GM12875 (cell line): ENCODE measurements around the gene SNPH.

Experiments
- H3K4me3 ChIP-seq: one replicate; pipeline ENCODE4 v1.5.1; 2011; ENCODE audit warnings: low read depth, low read length, control low read depth
- CTCF ChIP-seq: IDR thresholded peaks from 2 replicates; pipeline ENCODE4 v1.5.1; 2011; ENCODE audit warnings: low read depth, mild to moderate bottlenecking, control low read depth, inconsistent platforms, low read length, moderate library complexity, borderline replicate concordance; ENCODE audit not compliant: insufficient read depth

SNPH gene

GRCh38 chr20:1310071-1310470 is 44.0 kb downstream of the SNPH start:
- H3K4me3 ChIP-seq, result no peak overlapping the region
- TF ChIP-seq CTCF, result no peak

DNA sequence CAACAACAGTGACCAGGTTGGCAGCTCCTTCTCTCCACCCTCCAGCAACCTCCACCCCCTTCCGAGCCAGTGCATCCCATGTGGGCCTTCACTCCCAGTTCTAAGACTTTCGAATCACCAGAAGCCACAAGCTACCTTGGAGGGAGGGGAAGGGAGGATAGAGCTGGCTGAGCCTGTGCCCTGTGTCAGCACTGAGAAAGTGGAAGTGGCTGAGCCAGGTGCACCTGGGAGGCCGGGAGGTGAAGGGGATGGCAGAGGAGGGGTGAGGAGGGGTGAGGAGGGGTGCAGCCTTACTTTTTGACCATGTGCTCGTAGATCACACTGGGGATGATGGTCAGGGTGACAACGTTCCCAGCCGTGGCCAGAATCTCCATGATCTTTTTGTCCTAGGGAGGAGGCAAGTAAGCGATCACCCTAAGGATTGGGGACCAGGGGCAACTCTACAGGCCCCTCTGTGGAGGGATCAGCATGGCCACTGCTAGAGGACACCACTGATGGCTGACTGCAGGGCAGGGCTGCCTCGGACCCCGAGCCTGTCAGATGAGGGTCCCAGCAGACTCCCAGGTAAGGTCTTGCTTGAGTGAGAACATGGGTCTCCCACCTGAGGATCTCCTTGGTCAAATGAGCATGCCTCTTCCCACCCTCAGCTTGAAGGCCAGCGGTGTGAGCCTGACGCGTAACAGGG is 44.6 kb downstream of the SNPH start:
- no peak for TF ChIP-seq CTCF
- H3K4me3 ChIP-seq, result no peak overlapping the region

DNA sequence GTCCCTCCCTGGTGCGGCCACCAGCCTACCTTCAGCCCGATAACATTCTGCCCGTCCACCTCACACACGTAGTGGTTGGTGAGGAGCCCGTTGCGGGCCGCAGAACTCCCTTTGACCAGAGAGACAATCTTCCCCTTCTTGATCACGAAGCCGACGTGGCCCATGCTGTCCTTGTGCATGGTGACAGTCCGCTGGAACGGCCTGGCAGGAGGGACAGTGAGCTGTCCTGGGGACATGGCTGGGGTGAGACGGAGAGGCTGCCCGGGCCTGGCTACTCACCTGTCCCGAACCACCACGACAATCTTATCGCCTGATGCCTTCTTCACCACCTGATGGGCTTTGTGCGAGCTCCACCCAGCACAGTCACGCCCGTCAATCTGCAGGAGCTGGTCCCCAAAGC is 46.2 kb downstream of the SNPH start:
- no peak for TF ChIP-seq CTCF
- H3K4me3 ChIP-seq, result no peak overlapping the region

DNA sequence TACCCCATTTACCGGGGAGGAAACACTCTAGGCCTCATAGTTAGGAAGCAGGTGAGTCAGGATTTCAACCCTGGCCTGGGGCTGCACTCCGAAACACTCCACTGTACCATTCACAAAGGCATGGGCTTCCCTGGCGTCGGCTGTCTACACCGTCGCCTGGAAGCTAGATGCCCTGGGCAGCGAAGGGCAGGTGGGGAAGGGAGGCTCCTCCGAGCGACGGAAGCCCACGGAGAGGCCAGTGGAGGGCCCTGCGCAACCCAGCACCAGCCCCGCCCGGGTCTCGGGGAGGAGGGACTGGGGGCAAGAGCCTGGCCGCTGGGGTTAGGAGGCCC is 46.8 kb downstream of the SNPH start:
- H3K4me3 ChIP-seq, result no peak overlapping the region
- no peak for TF ChIP-seq CTCF

- TF ChIP-seq CTCF, result peak; percentile 94
- H3K4me3 ChIP-seq, result no peak overlapping the region
Observed at GRCh38 chr20:1313236-1313964, 47.3 kb downstream of the SNPH start.

- no peak overlapping the region for H3K4me3 ChIP-seq
- no peak for TF ChIP-seq CTCF
Observed at GRCh38 chr20:1315804-1316203, 49.7 kb downstream of the SNPH start.
